K562 (cell line): ENCODE results near the gene PPT2. TPM values are rescaled to one million over a fixed set of nuclear protein-coding genes. Genes with fewer than 3 reads are reported as not detected.

Experiments used
- ARID2 ChIP-seq: fragments of 450-650 bp; IDR thresholded peaks from 2 replicates; pipeline ENCODE4 v1.6.1; 2017; ENCODE audit warnings: antibody characterized with exemption, mild to moderate bottlenecking
- BACH1 ChIP-seq: fragments of 200-800 bp; sonication (Bioruptor generic); IDR thresholded peaks from 2 replicates; pipeline ENCODE4 v1.6.1; 2016; ENCODE audit warnings: missing genetic modification characterization, missing compliant biosample characterization
- HDAC3 ChIP-seq: fragments of 450-650 bp; IDR thresholded peaks from 2 replicates; pipeline ENCODE4 v1.6.1; 2018; ENCODE audit warnings: borderline replicate concordance, mild to moderate bottlenecking, moderate library complexity; ENCODE audit not compliant: partially characterized antibody
- IRF2 ChIP-seq: sonication (generic); formaldehyde crosslinking; IDR thresholded peaks from 2 replicates; pipeline ENCODE4 v1.8.1; 2022; ENCODE audit warnings: mild to moderate bottlenecking, missing genetic modification reagents
- RCOR1 ChIP-seq, 2 experiments: IDR thresholded peaks; 2 replicates each; pipeline ENCODE4 v1.6.1; 2012; ENCODE audit warnings: low read depth in 2 of 2, low read length in 2 of 2, borderline replicate concordance in 1 of 2, improper control_type of control experiment in 1 of 2
- TFAM ChIP-seq: fragments of 250-450 bp; sonication (Bioruptor Pico); conservative IDR thresholded peaks from 2 replicates; pipeline ENCODE4 v1.5.0; 2021; ENCODE audit warnings: mild to moderate bottlenecking, moderate library complexity
- XRCC5 ChIP-seq: fragments of 200-400 bp; formaldehyde crosslinking; IDR thresholded peaks from 2 replicates; pipeline ENCODE4 v1.6.1; 2017; ENCODE audit warnings: low read depth, mild to moderate bottlenecking, low read length
- ZC3H8 ChIP-seq: fragments of 450-650 bp; IDR thresholded peaks from 2 replicates; pipeline ENCODE4 v1.6.1; 2017
- polyA plus RNA-seq, 8 experiments: library from polyadenylated mRNA; depleted of rRNA in 4 of 8; stranded (reverse) in 5 of 8; unstranded in 3 of 8; fragments of >200 nt; fragmentation: Nextera tagmentation in 2 of 8; fragmentation: Illumina TruSeq in 1 of 8; extraction: Ambion mirVana in 2 of 8; extraction: Trizol in 1 of 8; gene quantifications; 2 replicates each; pipeline versions ENCODE4 v1.2.1 to v1.2.3, GENCODE V29; 2011 to 2014; ENCODE audit warnings: inconsistent platforms in 1 of 8, missing spikeins in 1 of 8
- total RNA-seq, 7 experiments: library from RNA; depleted of rRNA in 6 of 7; stranded (reverse); fragments of >200 nt in 6 of 7; fragmentation: Illumina TruSeq in 2 of 7; extraction: Trizol in 2 of 7; gene quantifications; 2 replicates each; pipeline versions ENCODE4 v1.2.1 to v1.2.3, GENCODE V29; 2011 to 2021; ENCODE audit warnings: low replicate concordance in 1 of 7
- TF ChIP-seq, protein P1 (sequence below), 2 experiments: fragments of 450-650 bp in 1 of 2; IDR thresholded peaks; 2 replicates each; pipeline ENCODE4 v1.6.1; 2011 to 2017; ENCODE audit warnings: low read depth in 2 of 2, antibody characterized with exemption in 1 of 2, borderline replicate concordance in 1 of 2, low read length in 1 of 2, mild to moderate bottlenecking in 1 of 2, mixed read lengths in 1 of 2; ENCODE audit not compliant: control insufficient read depth in 1 of 2
- TF ChIP-seq, protein P2 (sequence below): fragments of 450-650 bp; IDR thresholded peaks from 2 replicates; pipeline ENCODE4 v1.6.1; 2016; ENCODE audit warnings: mild to moderate bottlenecking, moderate library complexity
- TF ChIP-seq, protein P3 (sequence below): fragments of 450-650 bp; formaldehyde crosslinking; IDR thresholded peaks from 2 replicates; pipeline ENCODE4 v1.4.0; 2020; ENCODE audit warnings: mild to moderate bottlenecking, moderate library complexity

The PPT2 gene
- total and polyA plus RNA-seq, 9 of the 15 experiments (the other 6 are each of a cell fraction or from before 2014, with no cell fraction given): 27.4 to 98.8 (median 69.9) TPM

DNA sequence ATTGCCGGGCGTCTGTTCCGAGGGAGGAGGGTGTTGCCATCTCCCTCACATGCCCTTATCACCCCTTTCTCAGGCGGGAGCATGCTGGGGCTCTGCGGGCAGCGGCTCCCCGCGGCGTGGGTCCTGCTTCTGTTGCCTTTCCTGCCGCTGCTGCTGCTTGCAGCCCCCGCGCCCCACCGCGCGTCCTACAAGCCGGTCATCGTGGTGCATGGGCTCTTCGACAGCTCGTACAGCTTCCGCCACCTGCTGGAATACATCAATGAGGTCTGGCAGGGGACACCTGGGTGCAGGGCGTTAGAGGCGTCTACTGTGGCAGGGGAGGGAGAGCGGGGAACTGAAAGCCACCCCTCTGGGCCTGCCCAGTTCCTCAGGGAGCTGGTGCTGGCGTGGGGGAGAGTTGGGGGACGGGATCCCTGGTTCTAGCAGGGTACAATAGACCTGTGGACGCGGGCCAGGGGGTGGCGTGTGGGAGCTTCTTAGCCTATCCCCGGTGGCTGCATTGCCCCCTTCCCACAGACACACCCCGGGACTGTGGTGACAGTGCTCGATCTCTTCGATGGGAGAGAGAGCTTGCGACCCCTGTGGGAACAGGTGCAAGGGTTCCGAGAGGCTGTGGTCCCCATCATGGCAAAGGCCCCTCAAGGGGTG, 697 bp downstream of the PPT2 start (continued):
- TF ChIP-seq, protein P1, sequence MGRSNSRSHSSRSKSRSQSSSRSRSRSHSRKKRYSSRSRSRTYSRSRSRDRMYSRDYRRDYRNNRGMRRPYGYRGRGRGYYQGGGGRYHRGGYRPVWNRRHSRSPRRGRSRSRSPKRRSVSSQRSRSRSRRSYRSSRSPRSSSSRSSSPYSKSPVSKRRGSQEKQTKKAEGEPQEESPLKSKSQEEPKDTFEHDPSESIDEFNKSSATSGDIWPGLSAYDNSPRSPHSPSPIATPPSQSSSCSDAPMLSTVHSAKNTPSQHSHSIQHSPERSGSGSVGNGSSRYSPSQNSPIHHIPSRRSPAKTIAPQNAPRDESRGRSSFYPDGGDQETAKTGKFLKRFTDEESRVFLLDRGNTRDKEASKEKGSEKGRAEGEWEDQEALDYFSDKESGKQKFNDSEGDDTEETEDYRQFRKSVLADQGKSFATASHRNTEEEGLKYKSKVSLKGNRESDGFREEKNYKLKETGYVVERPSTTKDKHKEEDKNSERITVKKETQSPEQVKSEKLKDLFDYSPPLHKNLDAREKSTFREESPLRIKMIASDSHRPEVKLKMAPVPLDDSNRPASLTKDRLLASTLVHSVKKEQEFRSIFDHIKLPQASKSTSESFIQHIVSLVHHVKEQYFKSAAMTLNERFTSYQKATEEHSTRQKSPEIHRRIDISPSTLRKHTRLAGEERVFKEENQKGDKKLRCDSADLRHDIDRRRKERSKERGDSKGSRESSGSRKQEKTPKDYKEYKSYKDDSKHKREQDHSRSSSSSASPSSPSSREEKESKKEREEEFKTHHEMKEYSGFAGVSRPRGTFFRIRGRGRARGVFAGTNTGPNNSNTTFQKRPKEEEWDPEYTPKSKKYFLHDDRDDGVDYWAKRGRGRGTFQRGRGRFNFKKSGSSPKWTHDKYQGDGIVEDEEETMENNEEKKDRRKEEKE (IDR thresholded peaks at IDR 0.05; ENCODE audit: borderline replicate concordance in 1 of 2, control insufficient read depth in 1 of 2, low read depth in 2 of 2, low read length in 1 of 2): no peak
- no peak for TF ChIP-seq IRF2 (CRISPR knock-in tag)
- no peak for TF ChIP-seq TFAM (CRISPR knock-in tag)
- TF ChIP-seq ARID2: peak; percentile 87
- TF ChIP-seq XRCC5: peak; percentile 78; the same call in 1 of the 2 replicates
- TF ChIP-seq, protein P2, sequence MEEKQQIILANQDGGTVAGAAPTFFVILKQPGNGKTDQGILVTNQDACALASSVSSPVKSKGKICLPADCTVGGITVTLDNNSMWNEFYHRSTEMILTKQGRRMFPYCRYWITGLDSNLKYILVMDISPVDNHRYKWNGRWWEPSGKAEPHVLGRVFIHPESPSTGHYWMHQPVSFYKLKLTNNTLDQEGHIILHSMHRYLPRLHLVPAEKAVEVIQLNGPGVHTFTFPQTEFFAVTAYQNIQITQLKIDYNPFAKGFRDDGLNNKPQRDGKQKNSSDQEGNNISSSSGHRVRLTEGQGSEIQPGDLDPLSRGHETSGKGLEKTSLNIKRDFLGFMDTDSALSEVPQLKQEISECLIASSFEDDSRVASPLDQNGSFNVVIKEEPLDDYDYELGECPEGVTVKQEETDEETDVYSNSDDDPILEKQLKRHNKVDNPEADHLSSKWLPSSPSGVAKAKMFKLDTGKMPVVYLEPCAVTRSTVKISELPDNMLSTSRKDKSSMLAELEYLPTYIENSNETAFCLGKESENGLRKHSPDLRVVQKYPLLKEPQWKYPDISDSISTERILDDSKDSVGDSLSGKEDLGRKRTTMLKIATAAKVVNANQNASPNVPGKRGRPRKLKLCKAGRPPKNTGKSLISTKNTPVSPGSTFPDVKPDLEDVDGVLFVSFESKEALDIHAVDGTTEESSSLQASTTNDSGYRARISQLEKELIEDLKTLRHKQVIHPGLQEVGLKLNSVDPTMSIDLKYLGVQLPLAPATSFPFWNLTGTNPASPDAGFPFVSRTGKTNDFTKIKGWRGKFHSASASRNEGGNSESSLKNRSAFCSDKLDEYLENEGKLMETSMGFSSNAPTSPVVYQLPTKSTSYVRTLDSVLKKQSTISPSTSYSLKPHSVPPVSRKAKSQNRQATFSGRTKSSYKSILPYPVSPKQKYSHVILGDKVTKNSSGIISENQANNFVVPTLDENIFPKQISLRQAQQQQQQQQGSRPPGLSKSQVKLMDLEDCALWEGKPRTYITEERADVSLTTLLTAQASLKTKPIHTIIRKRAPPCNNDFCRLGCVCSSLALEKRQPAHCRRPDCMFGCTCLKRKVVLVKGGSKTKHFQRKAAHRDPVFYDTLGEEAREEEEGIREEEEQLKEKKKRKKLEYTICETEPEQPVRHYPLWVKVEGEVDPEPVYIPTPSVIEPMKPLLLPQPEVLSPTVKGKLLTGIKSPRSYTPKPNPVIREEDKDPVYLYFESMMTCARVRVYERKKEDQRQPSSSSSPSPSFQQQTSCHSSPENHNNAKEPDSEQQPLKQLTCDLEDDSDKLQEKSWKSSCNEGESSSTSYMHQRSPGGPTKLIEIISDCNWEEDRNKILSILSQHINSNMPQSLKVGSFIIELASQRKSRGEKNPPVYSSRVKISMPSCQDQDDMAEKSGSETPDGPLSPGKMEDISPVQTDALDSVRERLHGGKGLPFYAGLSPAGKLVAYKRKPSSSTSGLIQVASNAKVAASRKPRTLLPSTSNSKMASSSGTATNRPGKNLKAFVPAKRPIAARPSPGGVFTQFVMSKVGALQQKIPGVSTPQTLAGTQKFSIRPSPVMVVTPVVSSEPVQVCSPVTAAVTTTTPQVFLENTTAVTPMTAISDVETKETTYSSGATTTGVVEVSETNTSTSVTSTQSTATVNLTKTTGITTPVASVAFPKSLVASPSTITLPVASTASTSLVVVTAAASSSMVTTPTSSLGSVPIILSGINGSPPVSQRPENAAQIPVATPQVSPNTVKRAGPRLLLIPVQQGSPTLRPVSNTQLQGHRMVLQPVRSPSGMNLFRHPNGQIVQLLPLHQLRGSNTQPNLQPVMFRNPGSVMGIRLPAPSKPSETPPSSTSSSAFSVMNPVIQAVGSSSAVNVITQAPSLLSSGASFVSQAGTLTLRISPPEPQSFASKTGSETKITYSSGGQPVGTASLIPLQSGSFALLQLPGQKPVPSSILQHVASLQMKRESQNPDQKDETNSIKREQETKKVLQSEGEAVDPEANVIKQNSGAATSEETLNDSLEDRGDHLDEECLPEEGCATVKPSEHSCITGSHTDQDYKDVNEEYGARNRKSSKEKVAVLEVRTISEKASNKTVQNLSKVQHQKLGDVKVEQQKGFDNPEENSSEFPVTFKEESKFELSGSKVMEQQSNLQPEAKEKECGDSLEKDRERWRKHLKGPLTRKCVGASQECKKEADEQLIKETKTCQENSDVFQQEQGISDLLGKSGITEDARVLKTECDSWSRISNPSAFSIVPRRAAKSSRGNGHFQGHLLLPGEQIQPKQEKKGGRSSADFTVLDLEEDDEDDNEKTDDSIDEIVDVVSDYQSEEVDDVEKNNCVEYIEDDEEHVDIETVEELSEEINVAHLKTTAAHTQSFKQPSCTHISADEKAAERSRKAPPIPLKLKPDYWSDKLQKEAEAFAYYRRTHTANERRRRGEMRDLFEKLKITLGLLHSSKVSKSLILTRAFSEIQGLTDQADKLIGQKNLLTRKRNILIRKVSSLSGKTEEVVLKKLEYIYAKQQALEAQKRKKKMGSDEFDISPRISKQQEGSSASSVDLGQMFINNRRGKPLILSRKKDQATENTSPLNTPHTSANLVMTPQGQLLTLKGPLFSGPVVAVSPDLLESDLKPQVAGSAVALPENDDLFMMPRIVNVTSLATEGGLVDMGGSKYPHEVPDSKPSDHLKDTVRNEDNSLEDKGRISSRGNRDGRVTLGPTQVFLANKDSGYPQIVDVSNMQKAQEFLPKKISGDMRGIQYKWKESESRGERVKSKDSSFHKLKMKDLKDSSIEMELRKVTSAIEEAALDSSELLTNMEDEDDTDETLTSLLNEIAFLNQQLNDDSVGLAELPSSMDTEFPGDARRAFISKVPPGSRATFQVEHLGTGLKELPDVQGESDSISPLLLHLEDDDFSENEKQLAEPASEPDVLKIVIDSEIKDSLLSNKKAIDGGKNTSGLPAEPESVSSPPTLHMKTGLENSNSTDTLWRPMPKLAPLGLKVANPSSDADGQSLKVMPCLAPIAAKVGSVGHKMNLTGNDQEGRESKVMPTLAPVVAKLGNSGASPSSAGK: peak; percentile 80
- TF ChIP-seq, protein P3, sequence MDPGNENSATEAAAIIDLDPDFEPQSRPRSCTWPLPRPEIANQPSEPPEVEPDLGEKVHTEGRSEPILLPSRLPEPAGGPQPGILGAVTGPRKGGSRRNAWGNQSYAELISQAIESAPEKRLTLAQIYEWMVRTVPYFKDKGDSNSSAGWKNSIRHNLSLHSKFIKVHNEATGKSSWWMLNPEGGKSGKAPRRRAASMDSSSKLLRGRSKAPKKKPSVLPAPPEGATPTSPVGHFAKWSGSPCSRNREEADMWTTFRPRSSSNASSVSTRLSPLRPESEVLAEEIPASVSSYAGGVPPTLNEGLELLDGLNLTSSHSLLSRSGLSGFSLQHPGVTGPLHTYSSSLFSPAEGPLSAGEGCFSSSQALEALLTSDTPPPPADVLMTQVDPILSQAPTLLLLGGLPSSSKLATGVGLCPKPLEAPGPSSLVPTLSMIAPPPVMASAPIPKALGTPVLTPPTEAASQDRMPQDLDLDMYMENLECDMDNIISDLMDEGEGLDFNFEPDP (CRISPR knock-in tag): no peak
- TF ChIP-seq BACH1: no peak
- TF ChIP-seq RCOR1 (IDR thresholded peaks at IDR 0.05; ENCODE audit: borderline replicate concordance in 1 of 2, low read depth in 2 of 2, low read length in 2 of 2): peak in 1 of 2 experiments; percentile 51; a peak in 1 of 4 replicates
- TF ChIP-seq ZC3H8: no peak
- no peak for TF ChIP-seq HDAC3
